K562 (cell line): Measurements from ENCODE around the gene ZNF92. TPM values are rescaled to one million over a fixed set of nuclear protein-coding genes. Genes with fewer than 3 reads are reported as not detected.
A peak's percentile ranks its signal among the peaks of the same experiment; 100 is the strongest.

ENCODE experiments used
- CREB1 ChIP-seq, 2 experiments: sonication (generic) in 1 of 2; formaldehyde crosslinking in 1 of 2; IDR thresholded peaks; 2 replicates each; pipeline versions ENCODE4 v1.6.1 to v1.8.0; 2012 to 2022; ENCODE audit warnings: inconsistent platforms in 1 of 2, mild to moderate bottlenecking in 1 of 2, missing genetic modification reagents in 1 of 2, moderate library complexity in 1 of 2
- FOXK2 ChIP-seq, 2 experiments: fragments of 450-650 bp; IDR thresholded peaks in 1 of 2; conservative IDR thresholded peaks in 1 of 2; 2 replicates each; pipeline ENCODE4 v1.6.1; 2016; ENCODE audit warnings: low read depth in 2 of 2, mild to moderate bottlenecking in 1 of 2
- NFIC ChIP-seq: fragments of 450-650 bp; IDR thresholded peaks from 2 replicates; pipeline ENCODE4 v1.6.1; 2017; ENCODE audit warnings: mild to moderate bottlenecking, inconsistent platforms
- RAD21 ChIP-seq, 2 experiments: fragments of 250-450 bp in 1 of 2; fragments of 450-650 bp in 1 of 2; sonication (Bioruptor Pico) in 1 of 2; formaldehyde crosslinking in 1 of 2; IDR thresholded peaks in 1 of 2; conservative IDR thresholded peaks in 1 of 2; 2 replicates each; pipeline versions ENCODE4 v1.4.0 to v1.8.0; 2020 to 2022; ENCODE audit warnings: mild to moderate bottlenecking in 2 of 2, moderate library complexity in 1 of 2
- RBFOX2 ChIP-seq: fragments of 200-400 bp; formaldehyde crosslinking; IDR thresholded peaks from 2 replicates; pipeline ENCODE4 v1.6.1; 2017; ENCODE audit warnings: low read depth, mild to moderate bottlenecking, low read length, moderate library complexity
- TAF1 ChIP-seq: IDR thresholded peaks from 2 replicates; pipeline ENCODE4 v1.6.1; 2011; ENCODE audit warnings: mild to moderate bottlenecking, low read length, moderate library complexity; ENCODE audit not compliant: insufficient read depth, control insufficient read depth, severe bottlenecking; ENCODE audit errors: extremely low read depth
- polyA plus RNA-seq, 8 experiments: library from polyadenylated mRNA; depleted of rRNA in 4 of 8; stranded (reverse) in 5 of 8; unstranded in 3 of 8; fragments of >200 nt; fragmentation: Nextera tagmentation in 2 of 8; fragmentation: Illumina TruSeq in 1 of 8; extraction: Ambion mirVana in 2 of 8; extraction: Trizol in 1 of 8; gene quantifications; 2 replicates each; pipeline versions ENCODE4 v1.2.1 to v1.2.3, GENCODE V29; 2011 to 2014; ENCODE audit warnings: inconsistent platforms in 1 of 8, missing spikeins in 1 of 8
- total RNA-seq, 7 experiments: library from RNA; depleted of rRNA in 6 of 7; stranded (reverse); fragments of >200 nt in 6 of 7; fragmentation: Illumina TruSeq in 2 of 7; extraction: Trizol in 2 of 7; gene quantifications; 2 replicates each; pipeline versions ENCODE4 v1.2.1 to v1.2.3, GENCODE V29; 2011 to 2021; ENCODE audit warnings: low replicate concordance in 1 of 7
- TF ChIP-seq, protein P1 (sequence below): sonication (generic); formaldehyde crosslinking; IDR thresholded peaks from 2 replicates; pipeline ENCODE4 v1.8.1; 2023; ENCODE audit warnings: mild to moderate bottlenecking, missing genetic modification reagents
- TF ChIP-seq, protein P2 (sequence below): sonication (generic); formaldehyde crosslinking; IDR thresholded peaks from 2 replicates; pipeline ENCODE4 v1.8.1; 2023; ENCODE audit warnings: mild to moderate bottlenecking, missing genetic modification reagents
- TF ChIP-seq, protein P3 (sequence below): fragments of 450-650 bp; IDR thresholded peaks from 2 replicates; pipeline ENCODE4 v1.6.1; 2016; ENCODE audit warnings: low read depth
- TF ChIP-seq, protein P4 (sequence below): fragments of 250-450 bp; sonication (Bioruptor Pico); IDR thresholded peaks from 2 replicates; pipeline ENCODE4 v1.5.0; 2021

The ZNF92 gene
- total and polyA plus RNA-seq, 9 of the 15 experiments (the other 6 are each of a cell fraction or from before 2014, with no cell fraction given), result 8.9 to 29.4 (median 12.5) TPM

DNA sequence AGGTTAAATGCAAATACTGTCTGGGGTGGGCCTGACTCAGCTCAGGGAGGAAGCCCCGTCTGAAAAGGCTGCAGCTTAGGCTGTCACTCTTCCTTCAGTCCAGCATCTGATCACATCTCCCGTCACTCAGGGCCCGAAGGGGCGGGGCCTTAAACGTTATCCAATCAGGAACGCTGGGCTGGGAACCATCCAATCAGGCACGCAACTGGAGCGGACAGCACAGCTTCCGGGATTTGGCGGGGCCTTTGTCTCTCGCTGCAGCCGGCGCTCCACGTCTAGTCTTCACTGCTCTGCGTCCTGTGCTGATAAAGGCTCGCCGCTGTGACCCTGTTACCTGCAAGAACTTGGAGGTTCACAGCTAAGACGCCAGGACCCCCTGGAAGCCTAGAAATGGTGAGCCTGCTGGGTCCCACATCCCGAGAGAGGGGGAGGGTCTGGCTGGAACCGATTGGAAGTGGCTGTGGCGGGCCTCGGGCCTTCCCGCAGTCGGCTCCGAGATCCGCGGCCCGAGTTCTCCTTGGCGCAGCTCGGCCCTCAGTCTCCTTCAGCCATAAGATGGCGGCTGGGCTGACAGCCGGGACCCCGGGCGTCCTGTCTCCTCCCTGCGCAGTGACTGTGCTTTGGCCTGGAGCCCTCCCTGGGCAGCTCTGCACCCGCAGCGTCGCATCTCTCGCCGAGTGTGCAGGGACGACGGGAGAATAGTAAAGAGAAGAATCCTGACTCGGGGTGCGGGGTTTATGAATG, at the start of gene ZNF92 (continued):
- TF ChIP-seq, protein P1, sequence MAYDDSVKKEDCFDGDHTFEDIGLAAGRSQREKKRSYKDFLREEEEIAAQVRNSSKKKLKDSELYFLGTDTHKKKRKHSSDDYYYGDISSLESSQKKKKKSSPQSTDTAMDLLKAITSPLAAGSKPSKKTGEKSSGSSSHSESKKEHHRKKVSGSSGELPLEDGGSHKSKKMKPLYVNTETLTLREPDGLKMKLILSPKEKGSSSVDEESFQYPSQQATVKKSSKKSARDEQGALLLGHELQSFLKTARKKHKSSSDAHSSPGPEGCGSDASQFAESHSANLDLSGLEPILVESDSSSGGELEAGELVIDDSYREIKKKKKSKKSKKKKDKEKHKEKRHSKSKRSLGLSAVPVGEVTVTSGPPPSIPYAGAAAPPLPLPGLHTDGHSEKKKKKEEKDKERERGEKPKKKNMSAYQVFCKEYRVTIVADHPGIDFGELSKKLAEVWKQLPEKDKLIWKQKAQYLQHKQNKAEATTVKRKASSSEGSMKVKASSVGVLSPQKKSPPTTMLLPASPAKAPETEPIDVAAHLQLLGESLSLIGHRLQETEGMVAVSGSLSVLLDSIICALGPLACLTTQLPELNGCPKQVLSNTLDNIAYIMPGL (CRISPR knock-in tag), result peak; percentile 63; the same call in 1 of the 2 replicates
- TF ChIP-seq CREB1 (IDR thresholded peaks at IDR 0.05) (no peak; the same call in 1 of the 2 replicates), CREB1 (CRISPR knock-in tag; IDR thresholded peaks at IDR 0.05) (peak; percentile 39; the same call in 1 of the 2 replicates), RBFOX2 (peak; percentile 100), RAD21 (CRISPR knock-in tag; conservative IDR thresholded peaks at IDR 0.05 in 1 of 2, IDR thresholded peaks at IDR 0.05 in 1 of 2) (no peak), FOXK2 (conservative IDR thresholded peaks at IDR 0.05 in 1 of 2, IDR thresholded peaks at IDR 0.05 in 1 of 2; ENCODE audit: low read depth in 2 of 2) (0 out of 4 replicates have a peak, but pooled peaks have one; percentile 30 to 31), TAF1 (peak; percentile 97), NFIC (peak; percentile 57; the same call in 1 of the 2 replicates)
- TF ChIP-seq, protein P2, sequence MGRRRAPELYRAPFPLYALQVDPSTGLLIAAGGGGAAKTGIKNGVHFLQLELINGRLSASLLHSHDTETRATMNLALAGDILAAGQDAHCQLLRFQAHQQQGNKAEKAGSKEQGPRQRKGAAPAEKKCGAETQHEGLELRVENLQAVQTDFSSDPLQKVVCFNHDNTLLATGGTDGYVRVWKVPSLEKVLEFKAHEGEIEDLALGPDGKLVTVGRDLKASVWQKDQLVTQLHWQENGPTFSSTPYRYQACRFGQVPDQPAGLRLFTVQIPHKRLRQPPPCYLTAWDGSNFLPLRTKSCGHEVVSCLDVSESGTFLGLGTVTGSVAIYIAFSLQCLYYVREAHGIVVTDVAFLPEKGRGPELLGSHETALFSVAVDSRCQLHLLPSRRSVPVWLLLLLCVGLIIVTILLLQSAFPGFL (CRISPR knock-in tag), result no peak
- TF ChIP-seq, protein P3, sequence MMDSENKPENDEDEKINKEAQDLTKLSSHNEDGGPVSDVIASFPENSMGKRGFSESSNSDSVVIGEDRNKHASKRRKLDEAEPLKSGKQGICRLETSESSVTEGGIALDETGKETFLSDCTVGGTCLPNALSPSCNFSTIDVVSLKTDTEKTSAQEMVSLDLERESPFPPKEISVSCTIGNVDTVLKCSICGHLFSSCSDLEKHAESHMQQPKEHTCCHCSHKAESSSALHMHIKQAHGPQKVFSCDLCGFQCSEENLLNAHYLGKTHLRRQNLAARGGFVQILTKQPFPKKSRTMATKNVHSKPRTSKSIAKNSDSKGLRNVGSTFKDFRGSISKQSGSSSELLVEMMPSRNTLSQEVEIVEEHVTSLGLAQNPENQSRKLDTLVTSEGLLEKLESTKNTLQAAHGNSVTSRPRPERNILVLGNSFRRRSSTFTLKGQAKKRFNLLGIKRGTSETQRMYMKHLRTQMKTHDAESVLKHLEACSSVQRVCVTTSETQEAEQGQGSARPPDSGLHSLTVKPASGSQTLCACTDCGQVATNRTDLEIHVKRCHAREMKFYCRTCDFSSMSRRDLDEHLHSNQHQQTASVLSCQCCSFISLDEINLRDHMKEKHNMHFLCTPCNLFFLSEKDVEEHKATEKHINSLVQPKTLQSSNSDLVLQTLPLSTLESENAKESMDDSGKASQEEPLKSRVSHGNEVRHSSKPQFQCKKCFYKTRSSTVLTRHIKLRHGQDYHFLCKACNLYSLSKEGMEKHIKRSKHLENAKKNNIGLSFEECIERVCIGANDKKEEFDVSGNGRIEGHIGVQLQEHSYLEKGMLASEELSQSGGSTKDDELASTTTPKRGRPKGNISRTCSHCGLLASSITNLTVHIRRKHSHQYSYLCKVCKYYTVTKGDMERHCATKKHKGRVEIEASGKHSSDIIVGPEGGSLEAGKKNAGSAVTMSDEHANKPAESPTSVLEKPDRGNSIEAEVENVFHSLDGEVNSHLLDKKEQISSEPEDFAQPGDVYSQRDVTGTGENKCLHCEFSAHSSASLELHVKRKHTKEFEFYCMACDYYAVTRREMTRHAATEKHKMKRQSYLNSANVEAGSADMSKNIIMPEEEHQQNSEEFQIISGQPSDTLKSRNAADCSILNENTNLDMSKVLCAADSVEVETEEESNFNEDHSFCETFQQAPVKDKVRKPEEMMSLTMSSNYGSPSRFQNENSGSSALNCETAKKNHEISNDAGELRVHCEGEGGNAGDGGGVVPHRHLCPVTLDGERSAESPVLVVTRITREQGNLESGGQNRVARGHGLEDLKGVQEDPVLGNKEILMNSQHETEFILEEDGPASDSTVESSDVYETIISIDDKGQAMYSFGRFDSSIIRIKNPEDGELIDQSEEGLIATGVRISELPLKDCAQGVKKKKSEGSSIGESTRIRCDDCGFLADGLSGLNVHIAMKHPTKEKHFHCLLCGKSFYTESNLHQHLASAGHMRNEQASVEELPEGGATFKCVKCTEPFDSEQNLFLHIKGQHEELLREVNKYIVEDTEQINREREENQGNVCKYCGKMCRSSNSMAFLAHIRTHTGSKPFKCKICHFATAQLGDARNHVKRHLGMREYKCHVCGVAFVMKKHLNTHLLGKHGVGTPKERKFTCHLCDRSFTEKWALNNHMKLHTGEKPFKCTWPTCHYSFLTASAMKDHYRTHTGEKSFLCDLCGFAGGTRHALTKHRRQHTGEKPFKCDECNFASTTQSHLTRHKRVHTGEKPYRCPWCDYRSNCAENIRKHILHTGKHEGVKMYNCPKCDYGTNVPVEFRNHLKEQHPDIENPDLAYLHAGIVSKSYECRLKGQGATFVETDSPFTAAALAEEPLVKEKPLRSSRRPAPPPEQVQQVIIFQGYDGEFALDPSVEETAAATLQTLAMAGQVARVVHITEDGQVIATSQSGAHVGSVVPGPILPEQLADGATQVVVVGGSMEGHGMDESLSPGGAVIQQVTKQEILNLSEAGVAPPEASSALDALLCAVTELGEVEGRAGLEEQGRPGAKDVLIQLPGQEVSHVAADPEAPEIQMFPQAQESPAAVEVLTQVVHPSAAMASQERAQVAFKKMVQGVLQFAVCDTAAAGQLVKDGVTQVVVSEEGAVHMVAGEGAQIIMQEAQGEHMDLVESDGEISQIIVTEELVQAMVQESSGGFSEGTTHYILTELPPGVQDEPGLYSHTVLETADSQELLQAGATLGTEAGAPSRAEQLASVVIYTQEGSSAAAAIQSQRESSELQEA, result no peak
- TF ChIP-seq, protein P4, sequence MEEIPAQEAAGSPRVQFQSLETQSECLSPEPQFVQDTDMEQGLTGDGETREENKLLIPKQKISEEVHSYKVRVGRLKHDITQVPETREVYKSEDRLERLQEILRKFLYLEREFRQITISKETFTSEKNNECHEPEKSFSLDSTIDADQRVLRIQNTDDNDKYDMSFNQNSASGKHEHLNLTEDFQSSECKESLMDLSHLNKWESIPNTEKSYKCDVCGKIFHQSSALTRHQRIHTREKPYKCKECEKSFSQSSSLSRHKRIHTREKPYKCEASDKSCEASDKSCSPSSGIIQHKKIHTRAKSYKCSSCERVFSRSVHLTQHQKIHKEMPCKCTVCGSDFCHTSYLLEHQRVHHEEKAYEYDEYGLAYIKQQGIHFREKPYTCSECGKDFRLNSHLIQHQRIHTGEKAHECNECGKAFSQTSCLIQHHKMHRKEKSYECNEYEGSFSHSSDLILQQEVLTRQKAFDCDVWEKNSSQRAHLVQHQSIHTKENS (CRISPR knock-in tag), result no peak
